ENCODE data around the gene MS4A2.
"Not testable (repeated sequence)": the region's sequence is repeated elsewhere in the genome, so short reads cannot be mapped to it uniquely, and the experiment has no call there.

MS4A2 gene

GRCh38 chr11:60116996-60117790 is 28.7 kb downstream of the MS4A2 start:
- ATAC-seq (replicated peaks): no peak
- Mint-ChIP-seq H3K27me3 (peaks cover 10 to 39% of the 10 kb centered on the region in 2 donors), H3K36me3 (ENCODE audit: insufficient read depth) (peaks cover 3% of the 10 kb centered on the region), H3K27ac (no peak overlapping the region), H3K4me3 (no peak overlapping the region), H3K9me3 (no peaks in the 10 kb centered on the region), H3K4me1 (ENCODE audit: low read depth in 2 of 2) (no peaks in the 10 kb centered on the region)
- DNase-seq: no peak

DNA sequence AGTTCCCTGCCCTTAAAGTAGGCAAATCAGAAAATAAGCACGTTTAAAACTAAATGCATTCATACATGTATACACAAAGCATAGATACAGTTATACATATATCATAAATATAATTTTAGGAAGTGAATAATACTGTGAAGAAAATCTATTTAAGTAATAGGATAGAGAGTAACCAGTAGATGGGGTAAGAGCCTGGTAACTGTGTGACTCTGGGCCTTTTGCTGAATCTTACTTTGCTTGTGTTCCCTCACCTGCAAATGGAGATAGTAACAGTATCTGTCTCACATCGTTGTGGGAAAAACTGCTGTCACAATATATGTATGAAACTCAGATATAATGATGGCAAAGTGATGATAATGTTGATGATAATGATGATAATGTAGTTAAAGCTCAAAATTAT is 29.9 kb downstream of the MS4A2 start:
- no peak overlapping the region for H3K4me3 Mint-ChIP-seq
- H3K4me1 Mint-ChIP-seq (ENCODE audit: low read depth in 2 of 2): no peaks in the 10 kb centered on the region
- H3K36me3 Mint-ChIP-seq (ENCODE audit: insufficient read depth): peaks cover 1% of the 10 kb centered on the region
- H3K27ac Mint-ChIP-seq: no peak overlapping the region
- H3K27me3 Mint-ChIP-seq: peaks cover 10 to 32% of the 10 kb centered on the region in 2 donors
- no peaks in the 10 kb centered on the region for H3K9me3 Mint-ChIP-seq
- no peak for ATAC-seq (replicated peaks)
- DNase-seq: no peak

GRCh38 chr11:60119710-60120109 is 31.2 kb downstream of the MS4A2 start:
- DNase-seq (no peak), ATAC-seq (replicated peaks) (no peak)
- Mint-ChIP-seq H3K27ac (no peak overlapping the region), H3K4me1 (ENCODE audit: low read depth in 2 of 2) (no peaks in the 10 kb centered on the region), H3K36me3 (ENCODE audit: insufficient read depth) (peaks cover 3% of the 10 kb centered on the region), H3K27me3 (peaks cover 15 to 32% of the 10 kb centered on the region in 2 donors), H3K9me3 (no peaks in the 10 kb centered on the region), H3K4me3 (no peak overlapping the region)

GRCh38 chr11:60121264-60121663 is 32.8 kb downstream of the MS4A2 start:
- H3K4me1 Mint-ChIP-seq (ENCODE audit: low read depth in 2 of 2): no peaks in the 10 kb centered on the region
- DNase-seq (no peak), ATAC-seq (replicated peaks) (no peak)
- no peak overlapping the region for H3K4me3 Mint-ChIP-seq
- peaks cover 3% of the 10 kb centered on the region for H3K36me3 Mint-ChIP-seq (ENCODE audit: insufficient read depth)
- no peaks in the 10 kb centered on the region for H3K9me3 Mint-ChIP-seq
- H3K27ac Mint-ChIP-seq: no peak overlapping the region
- H3K27me3 Mint-ChIP-seq: peaks cover 14 to 36% of the 10 kb centered on the region in 2 donors

GRCh38 chr11:60122414-60123036 is 34.1 kb downstream of the MS4A2 start:
- ATAC-seq (replicated peaks): no peak
- Mint-ChIP-seq H3K4me3 (no peak overlapping the region), H3K4me1 (ENCODE audit: low read depth in 2 of 2) (no peaks in the 10 kb centered on the region), H3K36me3 (ENCODE audit: insufficient read depth) (peaks cover 3% of the 10 kb centered on the region), H3K9me3 (no peaks in the 10 kb centered on the region), H3K27me3 (peaks cover 7 to 28% of the 10 kb centered on the region in 2 donors), H3K27ac (no peak overlapping the region)
- DNase-seq: no peak

- H3K4me1 Mint-ChIP-seq (ENCODE audit: low read depth in 2 of 2): no peaks in the 10 kb centered on the region
- H3K27me3 Mint-ChIP-seq: peaks cover 7 to 22% of the 10 kb centered on the region in 2 donors
- DNase-seq (no peak), ATAC-seq (replicated peaks) (no peak)
- H3K36me3 Mint-ChIP-seq (ENCODE audit: insufficient read depth): peaks cover 3% of the 10 kb centered on the region
- no peaks in the 10 kb centered on the region for H3K9me3 Mint-ChIP-seq
- no peak overlapping the region for H3K4me3 Mint-ChIP-seq
- H3K27ac Mint-ChIP-seq: no peak overlapping the region
These were observed 36.5 kb downstream of the MS4A2 start for GRCh38 chr11:60124802-60125432.

DNA sequence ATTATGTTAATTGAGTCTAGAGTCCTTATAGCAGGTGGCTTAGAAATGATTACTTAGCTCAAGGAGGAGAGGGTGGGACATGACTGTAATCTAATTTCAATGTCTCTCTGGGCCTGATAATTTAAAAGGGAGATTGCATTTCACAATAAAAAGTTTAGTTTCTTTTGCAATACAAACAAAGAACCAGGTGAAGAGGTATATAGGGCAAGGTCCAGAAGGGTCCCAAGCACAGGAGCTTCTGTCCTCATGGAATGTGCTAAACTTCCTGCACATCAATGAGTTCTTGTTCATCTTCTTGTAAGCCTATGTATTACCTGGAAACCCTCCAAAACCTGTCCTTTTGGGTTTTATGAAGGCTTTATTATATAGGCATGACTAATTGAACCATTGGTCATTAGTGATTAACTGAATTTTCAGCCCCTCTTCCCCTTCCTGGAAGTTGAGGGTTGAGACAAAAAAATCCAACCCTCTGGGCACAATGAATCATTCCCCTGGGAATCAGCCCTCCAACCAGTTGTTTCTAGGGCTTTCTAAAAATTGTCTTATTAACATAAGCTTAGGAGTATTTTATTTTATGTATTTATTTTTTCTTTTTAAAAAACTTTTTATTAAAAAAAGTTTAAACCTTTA is 37.6 kb downstream of the MS4A2 start:
- Mint-ChIP-seq H3K4me1 (ENCODE audit: low read depth in 2 of 2) (no peaks in the 10 kb centered on the region), H3K27ac (no peak overlapping the region), H3K9me3 (no peaks in the 10 kb centered on the region), H3K27me3 (peaks cover 7 to 14% of the 10 kb centered on the region in 2 donors), H3K36me3 (ENCODE audit: insufficient read depth) (peaks cover 3% of the 10 kb centered on the region), H3K4me3 (no peak overlapping the region)
- DNase-seq (no peak), ATAC-seq (replicated peaks) (no peak)

GRCh38 chr11:60127311-60127811 is 38.9 kb downstream of the MS4A2 start:
- H3K9me3 Mint-ChIP-seq: no peaks in the 10 kb centered on the region
- peaks cover 7 to 13% of the 10 kb centered on the region in 2 donors for H3K27me3 Mint-ChIP-seq
- ATAC-seq (replicated peaks): no peak
- H3K4me3 Mint-ChIP-seq: no peak overlapping the region
- no peak for DNase-seq
- H3K36me3 Mint-ChIP-seq (ENCODE audit: insufficient read depth): peaks cover 3% of the 10 kb centered on the region
- H3K4me1 Mint-ChIP-seq (ENCODE audit: low read depth in 2 of 2): no peaks in the 10 kb centered on the region
- H3K27ac Mint-ChIP-seq: no peak overlapping the region

DNA sequence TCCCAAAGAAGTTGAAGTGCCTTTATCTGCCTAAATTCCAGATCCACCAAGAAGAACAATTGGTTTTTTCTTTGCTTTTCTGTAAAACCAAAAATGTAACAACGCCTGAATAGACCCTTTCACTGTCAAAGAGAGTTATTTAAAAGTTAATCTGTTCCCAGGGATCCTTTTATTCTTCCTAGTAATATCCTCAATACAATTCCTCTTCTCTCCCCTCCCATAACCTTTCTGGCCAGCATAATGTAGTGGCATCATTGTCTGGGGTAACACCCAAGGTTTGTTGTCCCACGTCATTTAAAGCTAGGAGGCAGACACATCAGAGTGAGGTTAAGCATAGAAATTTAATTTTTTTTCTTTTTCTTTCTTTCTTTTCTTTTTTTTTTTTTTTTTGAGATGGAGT is 39.9 kb downstream of the MS4A2 start:
- ATAC-seq (replicated peaks): no peak
- Mint-ChIP-seq H3K36me3 (ENCODE audit: insufficient read depth) (peaks cover 3% of the 10 kb centered on the region), H3K4me1 (ENCODE audit: low read depth in 2 of 2) (no peaks in the 10 kb centered on the region), H3K4me3 (no peak overlapping the region), H3K27me3 (peaks cover 12 to 18% of the 10 kb centered on the region in 2 donors), H3K27ac (no peak overlapping the region), H3K9me3 (no peaks in the 10 kb centered on the region)
- DNase-seq: no peak

DNA sequence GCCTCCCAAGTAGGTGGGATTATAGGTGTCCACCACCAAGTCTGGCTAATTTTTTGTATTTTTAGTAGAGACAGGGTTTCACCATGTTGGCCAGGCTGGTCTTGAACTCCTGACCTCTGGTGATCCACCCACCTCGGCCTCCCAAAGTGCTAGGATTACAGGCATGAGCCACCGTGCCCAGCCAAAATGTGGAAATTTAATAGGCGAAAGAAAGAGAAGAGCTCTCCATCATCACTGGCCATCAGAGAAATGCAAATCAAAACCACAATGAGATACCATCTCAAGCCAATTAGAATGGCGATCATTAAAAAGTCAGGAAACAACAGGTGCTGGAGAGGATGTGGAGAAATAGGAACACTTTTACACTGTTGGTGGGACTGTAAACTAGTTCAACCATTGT is 40.4 kb downstream of the MS4A2 start:
- not testable (repeated sequence) for H3K4me1 Mint-ChIP-seq (ENCODE audit: low read depth in 2 of 2); H3K36me3 Mint-ChIP-seq (ENCODE audit: insufficient read depth); ATAC-seq (replicated peaks); H3K9me3 Mint-ChIP-seq; DNase-seq; H3K27ac Mint-ChIP-seq; H3K4me3 Mint-ChIP-seq
- peaks cover 16 to 23% of the 10 kb centered on the region in 2 donors for H3K27me3 Mint-ChIP-seq

- Mint-ChIP-seq H3K27me3 (peaks cover 10 to 24% of the 10 kb centered on the region in 2 donors), H3K36me3 (ENCODE audit: insufficient read depth) (no peaks in the 10 kb centered on the region), H3K4me3 (no peak overlapping the region), H3K27ac (no peak overlapping the region), H3K9me3 (no peaks in the 10 kb centered on the region), H3K4me1 (ENCODE audit: low read depth in 2 of 2) (no peaks in the 10 kb centered on the region)
- ATAC-seq (replicated peaks): no peak
- no peak for DNase-seq
These were observed 41.4 kb downstream of the MS4A2 start for GRCh38 chr11:60129853-60130252.

GRCh38 chr11:60130496-60130895 is 42.0 kb downstream of the MS4A2 start:
- ATAC-seq (replicated peaks) (no peak), DNase-seq (no peak)
- no peaks in the 10 kb centered on the region for H3K4me1 Mint-ChIP-seq (ENCODE audit: low read depth in 2 of 2)
- H3K4me3 Mint-ChIP-seq: no peak overlapping the region
- H3K9me3 Mint-ChIP-seq: no peaks in the 10 kb centered on the region
- H3K27me3 Mint-ChIP-seq: peaks cover 9 to 18% of the 10 kb centered on the region in 2 donors
- H3K27ac Mint-ChIP-seq: no peak overlapping the region
- H3K36me3 Mint-ChIP-seq (ENCODE audit: insufficient read depth): no peaks in the 10 kb centered on the region

- H3K36me3 Mint-ChIP-seq (ENCODE audit: insufficient read depth): no peaks in the 10 kb centered on the region
- ATAC-seq (replicated peaks): no peak
- no peak for DNase-seq
- peaks cover 14 to 28% of the 10 kb centered on the region in 2 donors for H3K27me3 Mint-ChIP-seq
- no peak overlapping the region for H3K27ac Mint-ChIP-seq
- no peaks in the 10 kb centered on the region for H3K4me1 Mint-ChIP-seq (ENCODE audit: low read depth in 2 of 2)
- no peak overlapping the region for H3K4me3 Mint-ChIP-seq
- H3K9me3 Mint-ChIP-seq: no peaks in the 10 kb centered on the region
These were observed 43.4 kb downstream of the MS4A2 start for GRCh38 chr11:60131912-60132311.

All from effector memory CD8-positive, alpha-beta T cell (primary cell).